HG02798 (cell line): ENCODE data around the gene MCL1.
"Not testable (repeated sequence)": the region's sequence is repeated elsewhere in the genome, so short reads cannot be mapped to it uniquely, and the experiment has no call there.

Source experiments
- ATAC-seq: cut with Tn5 transposase; IDR thresholded peaks from one replicate; pipeline ENCODE4 v1.9.1; 2021; ENCODE audit warnings: mild to moderate bottlenecking; ENCODE audit not compliant: unreplicated experiment, poor library complexity

The MCL1 gene

GRCh38 chr1:150579110-150579944 is at the start of gene MCL1:
Gene MCL1, minus strand, starts transcription at chr1:150579610. Its CDS starts 80 bp downstream, at chr1:150579530.
- peak; percentile 92 for ATAC-seq

- no peak for ATAC-seq
Measured at GRCh38 chr1:150628766-150629114, 49.3 kb upstream of the MCL1 start.

- no peak for ATAC-seq
Measured at GRCh38 chr1:150627826-150628410, 48.5 kb upstream of the MCL1 start.

- no peak for ATAC-seq
Measured at GRCh38 chr1:150626150-150626549, 46.7 kb upstream of the MCL1 start.

GRCh38 chr1:150624546-150624945 is 45.1 kb upstream of the MCL1 start:
- ATAC-seq: not testable (repeated sequence)

DNA sequence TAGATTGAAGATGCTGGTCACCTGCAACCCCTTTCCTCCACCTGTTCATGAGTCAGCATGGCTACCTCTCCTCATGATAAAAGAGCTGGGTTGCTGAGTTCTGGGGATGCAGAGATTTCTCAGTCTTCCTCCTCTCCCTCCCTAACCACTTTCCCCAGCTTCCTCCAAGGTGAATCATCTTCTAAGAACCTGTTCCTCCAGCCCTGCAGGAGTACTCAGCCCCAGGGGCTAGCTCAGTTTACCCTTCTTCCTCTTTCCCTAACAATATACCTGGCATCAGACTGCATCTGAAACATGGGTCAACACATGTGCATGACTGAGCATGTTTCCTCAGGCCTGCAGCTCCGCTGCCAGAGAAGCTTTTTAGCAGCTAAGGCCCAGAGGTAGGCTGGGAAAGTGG is 44.7 kb upstream of the MCL1 start:
- ATAC-seq: not testable (repeated sequence)

DNA sequence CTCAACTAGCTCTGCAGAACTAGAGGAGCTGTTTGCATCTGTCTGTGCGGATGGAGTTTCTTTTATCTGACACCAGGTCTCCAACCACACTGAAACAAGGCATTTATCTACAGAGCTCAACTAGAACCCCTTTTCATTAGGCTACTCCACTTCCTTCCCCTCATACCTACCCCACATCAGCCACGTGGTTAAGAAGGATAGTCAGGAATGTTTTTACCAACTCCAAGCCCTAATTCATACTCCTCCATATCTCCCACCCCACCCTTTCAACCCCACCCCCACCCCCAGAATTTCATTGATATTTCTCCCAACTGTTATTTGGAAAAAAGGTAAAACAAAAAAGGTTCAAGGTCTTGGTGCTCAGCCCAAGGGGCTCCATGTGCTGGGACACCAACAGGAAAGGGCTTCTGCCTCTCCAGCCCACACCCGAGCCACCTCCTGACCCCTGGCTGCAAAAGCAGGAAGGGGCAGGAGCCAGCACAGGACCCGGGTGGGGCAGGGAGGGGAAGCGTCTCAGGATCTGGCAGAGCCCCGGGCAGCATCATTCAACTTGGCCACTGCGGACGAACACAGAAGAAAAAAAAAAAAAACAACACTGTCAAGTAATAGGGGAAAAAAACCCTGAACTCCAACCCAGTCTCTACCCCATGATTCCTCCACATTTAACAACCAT is 43.0 kb upstream of the MCL1 start:
- ATAC-seq: no peak

- ATAC-seq: peak; percentile 38
Measured at GRCh38 chr1:150621497-150622302, 42.3 kb upstream of the MCL1 start.

DNA sequence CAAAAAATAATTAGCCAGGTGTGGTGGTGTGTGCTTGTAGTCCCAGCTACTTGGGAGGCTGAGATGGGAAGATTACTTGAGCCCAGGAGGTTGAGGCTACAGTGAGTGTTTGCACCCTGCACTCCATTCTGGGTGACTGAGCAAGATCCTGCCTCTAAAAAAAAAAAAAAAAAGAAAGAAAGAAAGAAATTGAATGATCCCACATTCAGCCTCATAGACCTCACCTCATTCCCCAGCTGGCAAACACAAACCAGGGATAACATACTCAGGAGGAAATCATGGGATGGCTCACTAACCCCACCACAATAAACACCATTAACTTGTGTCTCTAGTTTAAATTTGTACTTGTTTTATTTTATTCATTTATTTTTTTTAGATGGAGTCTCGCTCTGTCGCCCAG is 41.5 kb upstream of the MCL1 start:
- no peak for ATAC-seq

- ATAC-seq: no peak
Measured at GRCh38 chr1:150619576-150620509, 40.4 kb upstream of the MCL1 start.

DNA sequence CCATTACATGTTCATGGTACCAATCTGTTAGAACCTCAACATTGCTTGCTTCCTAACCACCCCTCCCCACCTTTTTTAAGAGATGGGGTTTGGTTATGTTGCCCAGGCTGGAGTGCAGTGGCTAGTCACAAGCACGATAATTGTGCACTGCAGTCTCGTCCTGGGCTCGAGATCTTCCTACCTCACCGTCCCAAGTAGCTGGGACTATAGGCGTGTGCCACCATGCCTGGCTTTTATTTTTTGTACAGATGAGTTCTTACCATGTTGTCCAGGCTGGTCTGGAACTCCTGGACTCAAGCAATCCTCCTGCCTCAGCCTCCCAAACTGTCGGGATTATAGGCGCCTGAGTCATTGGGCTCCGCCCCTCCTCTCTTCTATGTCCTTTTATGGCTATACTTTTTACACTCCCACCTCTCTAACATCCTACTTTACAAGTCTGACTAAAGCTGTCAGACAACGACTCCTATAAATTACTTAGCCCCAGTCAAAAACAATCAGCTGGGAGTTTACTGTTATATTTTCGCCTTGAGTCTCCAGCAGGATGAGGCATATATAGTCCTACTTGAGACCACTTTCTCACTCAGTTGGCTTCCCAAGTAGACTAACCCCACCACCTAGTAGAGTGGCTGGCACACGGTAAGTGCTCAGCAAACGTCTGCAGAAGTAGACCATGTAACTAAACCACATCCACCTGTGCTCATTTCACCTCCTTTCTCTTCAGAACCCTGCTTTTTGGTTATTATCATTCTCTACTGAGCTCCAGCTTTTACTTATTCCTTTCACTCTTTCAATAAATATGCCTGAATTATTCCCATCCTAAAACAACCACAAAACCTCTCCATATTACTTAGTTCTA is 36.2 kb upstream of the MCL1 start:
- no peak for ATAC-seq

DNA sequence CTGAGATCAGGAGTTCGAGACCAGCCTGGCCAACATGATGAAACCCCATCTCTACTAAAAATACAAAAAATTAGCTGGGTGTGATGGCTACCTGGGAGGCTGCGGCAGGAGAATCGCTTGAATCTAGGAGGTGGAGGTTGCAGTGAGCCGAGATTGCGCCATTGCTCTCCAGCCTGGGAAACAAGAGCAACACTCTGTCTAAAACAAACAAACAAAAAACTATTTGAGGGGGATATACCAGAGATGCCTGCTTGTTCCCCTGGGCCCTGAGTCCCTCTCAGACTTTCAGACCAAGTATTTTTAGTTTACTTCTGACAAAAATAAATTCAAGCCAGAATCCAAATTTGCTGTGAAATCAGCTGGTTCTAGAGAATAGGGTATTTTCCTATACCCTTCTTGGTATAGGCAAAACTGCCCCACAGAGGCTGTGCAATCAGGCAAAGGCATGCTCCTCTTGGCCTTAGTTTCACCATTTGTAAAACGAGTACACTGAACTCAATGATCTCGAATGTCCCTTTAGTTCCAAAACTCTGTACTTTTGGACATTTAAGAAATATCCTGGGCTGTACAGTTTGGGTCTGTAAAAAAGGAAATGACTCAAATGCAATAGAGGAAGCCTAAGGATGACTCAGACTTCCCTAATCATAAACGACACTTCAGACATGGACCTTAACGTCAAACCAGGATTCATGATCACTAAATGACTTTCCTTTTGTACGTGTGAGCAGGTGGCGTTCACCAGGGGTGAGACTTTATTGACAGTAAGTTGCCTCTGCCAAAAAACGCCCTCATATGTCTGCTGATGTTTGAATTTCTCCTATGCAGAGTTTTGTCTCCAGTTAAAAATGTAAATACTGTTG is 33.9 kb upstream of the MCL1 start:
- ATAC-seq: peak; percentile 36

DNA sequence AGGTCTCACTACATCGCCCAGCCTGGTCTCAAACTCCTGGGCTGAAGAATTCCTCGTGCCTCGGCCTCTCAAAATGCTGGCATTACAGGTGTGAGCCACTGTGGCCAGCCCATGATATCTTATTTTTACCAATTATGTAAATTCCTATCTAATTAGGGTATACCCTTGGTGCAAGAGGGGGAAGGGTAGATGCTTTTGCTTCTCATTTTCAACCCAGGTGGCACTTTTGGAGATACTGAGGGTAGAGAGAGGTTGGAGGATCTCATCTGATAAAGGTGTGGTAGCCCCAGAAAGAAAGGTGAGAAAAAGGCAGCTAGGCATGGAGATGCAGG is 32.6 kb upstream of the MCL1 start:
- ATAC-seq: peak; percentile 16

- ATAC-seq: no peak
Measured at GRCh38 chr1:150610576-150610975, 31.2 kb upstream of the MCL1 start.

GRCh38 chr1:150609732-150610131 is 30.3 kb upstream of the MCL1 start:
- no peak for ATAC-seq

DNA sequence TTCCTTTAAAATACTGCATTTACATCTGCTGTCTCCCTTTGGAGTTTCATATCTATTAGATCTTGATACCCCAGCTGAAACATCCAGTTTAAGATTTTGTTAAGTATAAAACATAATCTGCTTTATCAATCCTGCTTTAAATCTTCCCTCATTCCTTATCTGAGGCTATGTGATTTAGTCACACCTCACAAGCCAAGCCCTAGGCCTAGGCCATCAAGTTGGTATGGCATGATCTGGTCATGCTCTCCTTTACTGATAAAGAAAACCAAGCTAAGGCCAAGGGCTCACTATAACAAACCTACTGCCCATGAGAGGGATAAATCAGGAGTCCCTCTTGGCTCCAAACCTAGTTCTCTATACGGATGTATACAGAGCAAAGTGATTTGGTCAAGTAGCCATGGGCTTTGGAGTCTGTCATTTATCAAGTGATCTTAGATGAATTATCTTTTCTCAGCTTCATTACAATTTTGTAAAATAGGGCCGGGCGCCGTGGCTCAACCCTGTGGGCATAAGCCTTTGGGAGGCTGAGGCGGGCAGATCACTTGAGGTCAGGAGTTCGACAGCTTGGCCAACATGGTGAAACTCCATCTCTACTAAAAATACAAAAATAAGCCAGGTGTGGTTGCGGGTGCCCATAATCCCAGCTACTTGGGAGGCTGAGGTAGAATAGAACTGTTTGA is 27.2 kb upstream of the MCL1 start:
- ATAC-seq: no peak

- not testable (repeated sequence) for ATAC-seq
Measured at GRCh38 chr1:150605451-150605731, 26.0 kb upstream of the MCL1 start.

- ATAC-seq: no peak
Measured at GRCh38 chr1:150604226-150604588, 24.8 kb upstream of the MCL1 start.
